HepG2 (cell line): Measurements from ENCODE around the gene NPHS1. TPM values are rescaled to one million over a fixed set of nuclear protein-coding genes. Genes with fewer than 3 reads are reported as not detected.

Source experiments
- ATAC-seq: fragments of 200-7000 bp; cut with Tn5 transposase; 3 replicates; pipeline ENCODE4 v1.9.1; 2020; ENCODE audit warnings: mild to moderate bottlenecking, moderate library complexity
- BruUV-seq: library from RNA; stranded (reverse); fragments of 400-500 nt; replicated peaks from 2 replicates; lab custom pipeline; 2021; lab: Mats Ljungman, UMichigan
- CTCF ChIA-PET: fragments of 300-600 bp; formaldehyde crosslinking; extraction: SDS; loops from one replicate; lab custom pipeline; 2021; ENCODE audit warnings: low total read pairs, inconsistent platforms, low intra/inter-chr PET ratio; lab: Yijun Ruan, JAX
- POLR2A ChIA-PET: fragments of 350-600 bp; sonication (Branson Sonifier 250); formaldehyde crosslinking; loops from one replicate; lab custom pipeline; 2020; ENCODE audit warnings: antibody characterized with exemption, inconsistent platforms; lab: Yijun Ruan, JAX
- DNase-seq: peaks from one replicate; pipeline ENCODE4 v3.0.0-alpha.2; 2015; ENCODE audit warnings: low spot score
- FAIRE-seq: peaks from 3 replicates; lab custom pipeline; 2011; peaks lifted over from hg19 to GRCh38; lab: Jason Lieb, UNC
- H2AFZ ChIP-seq: one replicate; pipeline ENCODE4 v1.6.1; 2011; ENCODE audit warnings: low read length, inconsistent platforms
- H3K27ac ChIP-seq: fragments of 300-600 bp; 3 replicates; pipeline ENCODE4 v1.8.0; 2011; ENCODE audit warnings: mixed run types, mild to moderate bottlenecking, mixed read lengths, low read length, inconsistent platforms; ENCODE audit not compliant: insufficient read depth; ENCODE audit errors: extremely low read length
- H3K27me3 ChIP-seq, 2 experiments: fragments of 200-600 bp in 1 of 2; 2 replicates in 1 of 2; 3 replicates in 1 of 2; pipeline versions ENCODE4 v1.6.0 to v1.8.0; 2011; ENCODE audit warnings: low read length in 2 of 2, mild to moderate bottlenecking in 2 of 2, moderate library complexity in 2 of 2, inconsistent platforms in 1 of 2; ENCODE audit not compliant: insufficient read depth in 2 of 2, control insufficient read depth in 1 of 2
- H3K36me3 ChIP-seq, 2 experiments: fragments of 200-600 bp in 1 of 2; replicated peaks in 1 of 2; 2 replicates in 1 of 2; 3 replicates in 1 of 2; pipeline versions ENCODE4 v1.5.1 to v1.8.0; 2011; ENCODE audit warnings: low read length in 2 of 2, inconsistent platforms in 1 of 2; ENCODE audit not compliant: insufficient read depth in 2 of 2, control insufficient read depth in 1 of 2
- H3K4me1 ChIP-seq: 2 replicates; pipeline ENCODE4 v1.5.1; 2012; ENCODE audit warnings: low read length, inconsistent platforms; ENCODE audit not compliant: insufficient read depth
- H3K4me2 ChIP-seq: 2 replicates; pipeline ENCODE4 v1.6.0; 2011; ENCODE audit warnings: low read depth, low read length, inconsistent platforms
- H3K4me3 ChIP-seq, 3 experiments: fragments of 200-600 bp in 1 of 3; sonication (generic), shearing (Covaris generic) in 1 of 3; replicated peaks in 1 of 3; 2 replicates each; pipeline ENCODE4 v1.5.1; 2011 to 2016; ENCODE audit warnings: low read length in 3 of 3, inconsistent platforms in 2 of 3, low read depth in 2 of 3, mild to moderate bottlenecking in 2 of 3, control low read depth in 1 of 3, mixed read lengths in 1 of 3; ENCODE audit not compliant: insufficient read depth in 1 of 3
- H3K79me2 ChIP-seq: one replicate; pipeline ENCODE4 v1.6.1; 2011; ENCODE audit warnings: low read length, inconsistent platforms; ENCODE audit not compliant: insufficient read depth
- H3K9ac ChIP-seq: 2 replicates; pipeline ENCODE4 v1.6.0; 2011; ENCODE audit warnings: mild to moderate bottlenecking, low read depth, low read length, inconsistent platforms; ENCODE audit not compliant: insufficient read depth
- H3K9me3 ChIP-seq: 2 replicates; pipeline ENCODE4 v1.5.1; 2012; ENCODE audit warnings: mild to moderate bottlenecking, low read length
- H4K20me1 ChIP-seq: 2 replicates; pipeline ENCODE4 v1.6.0; 2011; ENCODE audit warnings: inconsistent platforms, mild to moderate bottlenecking, low read length, moderate library complexity; ENCODE audit not compliant: insufficient read depth
- ARNTL ChIP-seq: sonication (generic); formaldehyde crosslinking; IDR thresholded peaks from 2 replicates; pipeline ENCODE4 v1.4.0; 2020; ENCODE audit warnings: mild to moderate bottlenecking, missing genetic modification reagents
- BCL6 ChIP-seq: IDR thresholded peaks from 2 replicates; pipeline ENCODE4 v1.6.1; 2016; ENCODE audit warnings: missing genetic modification reagents, missing compliant biosample characterization
- GATAD1 ChIP-seq: IDR thresholded peaks from 2 replicates; pipeline ENCODE4 v1.6.1; 2016; ENCODE audit warnings: missing genetic modification reagents, missing compliant biosample characterization
- PHF8 ChIP-seq: sonication (generic); formaldehyde crosslinking; IDR thresholded peaks from 2 replicates; pipeline ENCODE4 v1.5.0; 2020; ENCODE audit warnings: missing genetic modification reagents
- REPIN1 ChIP-seq: sonication (generic); formaldehyde crosslinking; IDR thresholded peaks from 2 replicates; pipeline ENCODE4 v1.8.0; 2022; ENCODE audit warnings: missing genetic modification reagents, low read depth, mild to moderate bottlenecking, borderline replicate concordance
- ZBTB20 ChIP-seq: sonication (generic); formaldehyde crosslinking; IDR thresholded peaks from 2 replicates; pipeline ENCODE4 v1.8.1; 2023; ENCODE audit warnings: missing genetic modification reagents, low read depth, mild to moderate bottlenecking, borderline replicate concordance
- ZSCAN21 ChIP-seq: sonication (generic); formaldehyde crosslinking; IDR thresholded peaks from 2 replicates; pipeline ENCODE4 v1.8.0; 2022; ENCODE audit warnings: mild to moderate bottlenecking, missing genetic modification reagents, moderate library complexity, borderline replicate concordance
- WGBS: methylation state at CpG from one replicate; pipeline ENCODE4 v1.1.6; 2017; ENCODE audit warnings: low lambda C conversion rate; 5-methylcytosine and 5-hydroxymethylcytosine counted together
- in situ Hi-C: cut with HindIII; loops from 2 replicates; pipeline ENCODE4 v1.10.0; 2017; ENCODE audit warnings: low pct_unique_long_range_greater_than_20kb; ENCODE audit not compliant: extremely low pct_ligation_motif_present
- intact Hi-C: fragments of 100-400 bp; cut with micrococcal nuclease; formaldehyde crosslinking; loops from one replicate; pipeline ENCODE4 v1.10.0; 2022; ENCODE audit not compliant: unreplicated experiment
- polyA plus RNA-seq, 8 experiments: library from polyadenylated mRNA; depleted of rRNA in 3 of 8; stranded (reverse) in 7 of 8; unstranded in 1 of 8; fragments of >200 nt; fragmentation: Illumina TruSeq in 4 of 8; extraction: Trizol in 4 of 8; gene quantifications; 2 replicates each; pipeline versions ENCODE4 v1.2.1 to v1.2.3, GENCODE V29; 2011 to 2016; ENCODE audit warnings: low read depth in 4 of 8, missing spikeins in 1 of 8, mixed read lengths in 1 of 8; ENCODE audit not compliant: insufficient read depth in 1 of 8
- total RNA-seq, 5 experiments: library from RNA; depleted of rRNA; stranded (reverse); fragments of >200 nt; fragmentation: Illumina TruSeq; extraction: Trizol; gene quantifications; 2 replicates each; pipeline ENCODE4 v1.2.3, GENCODE V29; 2016; ENCODE audit warnings: low read depth in 1 of 5
- TF ChIP-seq, protein P1 (sequence below), 2 experiments: fragments of 450-650 bp in 1 of 2; sonication (generic) in 1 of 2; formaldehyde crosslinking in 1 of 2; IDR thresholded peaks; 2 replicates each; pipeline versions ENCODE4 v1.6.1 to v1.8.0; 2016 to 2022; ENCODE audit warnings: antibody characterized with exemption in 1 of 2, mild to moderate bottlenecking in 1 of 2, missing genetic modification reagents in 1 of 2
- TF ChIP-seq, protein P2 (sequence below): sonication (generic); formaldehyde crosslinking; IDR thresholded peaks from 2 replicates; pipeline ENCODE4 v1.5.1; 2020; ENCODE audit warnings: missing genetic modification reagents, mild to moderate bottlenecking, borderline replicate concordance
- TF ChIP-seq, protein P3 (sequence below): IDR thresholded peaks from 2 replicates; pipeline ENCODE4 v1.6.1; 2012; ENCODE audit warnings: low read depth, low read length, improper control_type of control experiment

The NPHS1 gene
- total and polyA plus RNA-seq, 2 of the 13 experiments (the other 11 are each of a cell fraction or from before 2014, with no cell fraction given) = not detected

DNA sequence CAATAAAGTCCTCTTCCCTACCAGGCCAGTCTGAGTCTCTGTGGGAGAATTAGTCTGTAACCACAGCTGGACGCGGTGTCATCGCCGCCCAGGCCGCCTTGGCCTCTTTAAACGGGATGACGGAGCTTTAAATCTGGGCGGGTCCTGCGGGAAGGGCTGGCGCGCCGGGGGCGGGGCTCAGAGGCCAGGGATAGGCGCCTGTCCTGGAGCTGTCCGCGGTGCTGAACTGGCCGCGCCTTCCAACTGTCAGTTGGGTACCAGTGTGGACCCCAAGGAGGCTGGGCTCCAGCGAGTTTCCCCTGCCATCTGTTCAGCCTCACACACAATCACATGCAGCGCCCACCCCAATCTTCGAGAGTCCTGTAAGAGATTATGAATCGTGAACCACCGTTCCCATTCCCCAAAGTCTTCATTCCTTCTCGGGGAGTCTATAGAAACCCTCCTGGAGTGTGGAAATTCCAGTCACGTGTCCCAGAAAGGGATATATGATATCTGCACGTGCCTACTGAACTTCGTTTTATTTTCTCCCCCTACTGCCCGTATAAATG, 27.5 kb upstream of the NPHS1 start:
- Histone ChIP-seq H3K27me3 (no peaks in the 10 kb centered on the region; a peak in 1 of 5 replicates), H3K4me1 (no peaks in the 10 kb centered on the region), H3K4me3 (no peak overlapping the region), H3K9ac (no peak overlapping the region), H3K36me3 (no peaks in the 10 kb centered on the region), H3K27ac (no peak overlapping the region), H3K4me2 (0 out of 2 replicates have a peak overlapping the region, but pooled peaks have one; percentile 14), H3K79me2 (no peaks in the 10 kb centered on the region), H4K20me1 (no peaks in the 10 kb centered on the region), H3K9me3 (no peaks in the 10 kb centered on the region), H2AFZ (no peak overlapping the region)
- ChIA-PET POLR2A (interaction anchor here (1.0 to 1.2 kb wide), 3 partner anchors 10 to 236 kb away, joined by 3 read pairs; no protein-coding TSS in a partner anchor), CTCF (no interaction called here)
- no TSS peak for BruUV-seq
- in situ Hi-C loops (loop anchor here (10.0 kb wide), 1 partner anchor 55 kb away; the partner anchor contains the start of gene LRFN3), intact Hi-C loops (loop anchor here (1.0 kb wide), 1 partner anchor 52 kb away; no protein-coding TSS in a partner anchor)
- FAIRE-seq = peak; percentile 72
- WGBS = 6% methylated on average over 14 of the region's 28 CpGs
- DNase-seq = peak; percentile 73
- ATAC-seq = peak; percentile 90
- TF ChIP-seq ARNTL (peak; percentile 72), BCL6 (CRISPR knock-in tag) (peak; percentile 66), ZBTB20 (CRISPR knock-in tag) (peak; percentile 93; the same call in 1 of the 2 replicates), REPIN1 (CRISPR knock-in tag) (peak; percentile 79; the same call in 1 of the 2 replicates), ZSCAN21 (peak; percentile 89), PHF8 (peak; percentile 39; the same call in 1 of the 2 replicates), GATAD1 (CRISPR knock-in tag) (peak; percentile 62)
- TF ChIP-seq, protein P1, sequence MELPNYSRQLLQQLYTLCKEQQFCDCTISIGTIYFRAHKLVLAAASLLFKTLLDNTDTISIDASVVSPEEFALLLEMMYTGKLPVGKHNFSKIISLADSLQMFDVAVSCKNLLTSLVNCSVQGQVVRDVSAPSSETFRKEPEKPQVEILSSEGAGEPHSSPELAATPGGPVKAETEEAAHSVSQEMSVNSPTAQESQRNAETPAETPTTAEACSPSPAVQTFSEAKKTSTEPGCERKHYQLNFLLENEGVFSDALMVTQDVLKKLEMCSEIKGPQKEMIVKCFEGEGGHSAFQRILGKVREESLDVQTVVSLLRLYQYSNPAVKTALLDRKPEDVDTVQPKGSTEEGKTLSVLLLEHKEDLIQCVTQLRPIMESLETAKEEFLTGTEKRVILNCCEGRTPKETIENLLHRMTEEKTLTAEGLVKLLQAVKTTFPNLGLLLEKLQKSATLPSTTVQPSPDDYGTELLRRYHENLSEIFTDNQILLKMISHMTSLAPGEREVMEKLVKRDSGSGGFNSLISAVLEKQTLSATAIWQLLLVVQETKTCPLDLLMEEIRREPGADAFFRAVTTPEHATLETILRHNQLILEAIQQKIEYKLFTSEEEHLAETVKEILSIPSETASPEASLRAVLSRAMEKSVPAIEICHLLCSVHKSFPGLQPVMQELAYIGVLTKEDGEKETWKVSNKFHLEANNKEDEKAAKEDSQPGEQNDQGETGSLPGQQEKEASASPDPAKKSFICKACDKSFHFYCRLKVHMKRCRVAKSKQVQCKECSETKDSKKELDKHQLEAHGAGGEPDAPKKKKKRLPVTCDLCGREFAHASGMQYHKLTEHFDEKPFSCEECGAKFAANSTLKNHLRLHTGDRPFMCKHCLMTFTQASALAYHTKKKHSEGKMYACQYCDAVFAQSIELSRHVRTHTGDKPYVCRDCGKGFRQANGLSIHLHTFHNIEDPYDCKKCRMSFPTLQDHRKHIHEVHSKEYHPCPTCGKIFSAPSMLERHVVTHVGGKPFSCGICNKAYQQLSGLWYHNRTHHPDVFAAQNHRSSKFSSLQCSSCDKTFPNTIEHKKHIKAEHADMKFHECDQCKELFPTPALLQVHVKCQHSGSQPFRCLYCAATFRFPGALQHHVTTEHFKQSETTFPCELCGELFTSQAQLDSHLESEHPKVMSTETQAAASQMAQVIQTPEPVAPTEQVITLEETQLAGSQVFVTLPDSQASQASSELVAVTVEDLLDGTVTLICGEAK (IDR thresholded peaks at IDR 0.05) = no peak
- TF ChIP-seq, protein P1 (CRISPR knock-in tag; IDR thresholded peaks at IDR 0.05) = peak; percentile 59; the same call in 1 of the 2 replicates
- TF ChIP-seq, protein P2, sequence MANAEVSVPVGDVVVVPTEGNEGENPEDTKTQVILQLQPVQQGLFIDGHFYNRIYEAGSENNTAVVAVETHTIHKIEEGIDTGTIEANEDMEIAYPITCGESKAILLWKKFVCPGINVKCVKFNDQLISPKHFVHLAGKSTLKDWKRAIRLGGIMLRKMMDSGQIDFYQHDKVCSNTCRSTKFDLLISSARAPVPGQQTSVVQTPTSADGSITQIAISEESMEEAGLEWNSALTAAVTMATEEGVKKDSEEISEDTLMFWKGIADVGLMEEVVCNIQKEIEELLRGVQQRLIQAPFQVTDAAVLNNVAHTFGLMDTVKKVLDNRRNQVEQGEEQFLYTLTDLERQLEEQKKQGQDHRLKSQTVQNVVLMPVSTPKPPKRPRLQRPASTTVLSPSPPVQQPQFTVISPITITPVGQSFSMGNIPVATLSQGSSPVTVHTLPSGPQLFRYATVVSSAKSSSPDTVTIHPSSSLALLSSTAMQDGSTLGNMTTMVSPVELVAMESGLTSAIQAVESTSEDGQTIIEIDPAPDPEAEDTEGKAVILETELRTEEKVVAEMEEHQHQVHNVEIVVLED (CRISPR knock-in tag) = peak; percentile 51; the same call in 1 of the 2 replicates
- TF ChIP-seq, protein P3, sequence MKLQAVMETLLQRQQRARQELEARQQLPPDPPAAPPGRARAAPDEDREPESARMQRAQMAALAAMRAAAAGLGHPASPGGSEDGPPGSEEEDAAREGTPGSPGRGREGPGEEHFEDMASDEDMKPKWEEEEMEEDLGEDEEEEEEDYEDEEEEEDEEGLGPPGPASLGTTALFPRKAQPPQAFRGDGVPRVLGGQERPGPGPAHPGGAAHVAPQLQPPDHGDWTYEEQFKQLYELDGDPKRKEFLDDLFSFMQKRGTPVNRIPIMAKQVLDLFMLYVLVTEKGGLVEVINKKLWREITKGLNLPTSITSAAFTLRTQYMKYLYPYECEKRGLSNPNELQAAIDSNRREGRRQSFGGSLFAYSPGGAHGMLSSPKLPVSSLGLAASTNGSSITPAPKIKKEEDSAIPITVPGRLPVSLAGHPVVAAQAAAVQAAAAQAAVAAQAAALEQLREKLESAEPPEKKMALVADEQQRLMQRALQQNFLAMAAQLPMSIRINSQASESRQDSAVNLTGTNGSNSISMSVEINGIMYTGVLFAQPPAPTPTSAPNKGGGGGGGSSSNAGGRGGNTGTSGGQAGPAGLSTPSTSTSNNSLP = no peak
